ENCODE data around the gene SEC62.

DNA sequence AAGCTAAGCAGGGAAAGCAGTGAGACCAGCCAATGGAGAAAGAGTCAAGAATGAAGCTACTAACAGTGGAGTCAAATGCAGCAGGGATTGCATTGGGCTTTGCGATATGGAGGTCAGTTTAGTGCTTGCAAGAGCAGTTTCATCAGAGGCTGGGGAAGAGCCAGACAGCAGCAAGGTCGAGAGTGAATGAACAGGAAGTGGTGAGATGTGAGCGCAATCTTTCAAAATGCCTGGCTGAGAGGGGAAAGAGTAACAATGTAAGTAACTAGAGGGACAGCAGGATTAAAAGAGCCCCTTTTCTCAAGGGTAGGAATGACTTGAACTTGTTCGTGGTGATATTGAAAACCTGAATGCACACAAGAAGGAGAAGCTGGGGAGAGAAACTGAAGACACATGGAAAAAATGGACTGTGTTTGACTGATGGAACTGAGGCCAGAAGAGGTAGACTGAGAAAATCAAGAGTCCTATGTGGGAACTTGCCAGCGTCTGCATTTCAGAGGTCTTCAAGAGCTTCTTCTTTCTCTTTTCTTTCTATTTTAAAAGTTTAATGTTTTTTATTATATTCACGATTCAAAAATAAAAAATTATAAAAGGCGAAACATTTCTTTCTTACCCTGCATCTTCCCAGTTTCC, 40.5 kb downstream of the SEC62 start:
- TF ChIP-seq, protein P1, sequence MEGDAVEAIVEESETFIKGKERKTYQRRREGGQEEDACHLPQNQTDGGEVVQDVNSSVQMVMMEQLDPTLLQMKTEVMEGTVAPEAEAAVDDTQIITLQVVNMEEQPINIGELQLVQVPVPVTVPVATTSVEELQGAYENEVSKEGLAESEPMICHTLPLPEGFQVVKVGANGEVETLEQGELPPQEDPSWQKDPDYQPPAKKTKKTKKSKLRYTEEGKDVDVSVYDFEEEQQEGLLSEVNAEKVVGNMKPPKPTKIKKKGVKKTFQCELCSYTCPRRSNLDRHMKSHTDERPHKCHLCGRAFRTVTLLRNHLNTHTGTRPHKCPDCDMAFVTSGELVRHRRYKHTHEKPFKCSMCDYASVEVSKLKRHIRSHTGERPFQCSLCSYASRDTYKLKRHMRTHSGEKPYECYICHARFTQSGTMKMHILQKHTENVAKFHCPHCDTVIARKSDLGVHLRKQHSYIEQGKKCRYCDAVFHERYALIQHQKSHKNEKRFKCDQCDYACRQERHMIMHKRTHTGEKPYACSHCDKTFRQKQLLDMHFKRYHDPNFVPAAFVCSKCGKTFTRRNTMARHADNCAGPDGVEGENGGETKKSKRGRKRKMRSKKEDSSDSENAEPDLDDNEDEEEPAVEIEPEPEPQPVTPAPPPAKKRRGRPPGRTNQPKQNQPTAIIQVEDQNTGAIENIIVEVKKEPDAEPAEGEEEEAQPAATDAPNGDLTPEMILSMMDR (conservative IDR thresholded peaks at IDR 0.05; ENCODE audit: low read depth, low read length): no peak
- TF ChIP-seq RAD21 (IDR thresholded peaks at IDR 0.05; ENCODE audit: low read length) (no peak), POLR2A (IDR thresholded peaks at IDR 0.05; ENCODE audit: low read depth, low read length) (no peak), SMC3 (IDR thresholded peaks at IDR 0.05; ENCODE audit: low read depth, low read length) (no peak), CEBPB (IDR thresholded peaks at IDR 0.05; ENCODE audit: low read depth, low read length) (peak; percentile 71), RFX5 (IDR thresholded peaks at IDR 0.05; ENCODE audit: low read depth, low read length) (no peak), BHLHE40 (IDR thresholded peaks at IDR 0.05; ENCODE audit: low read depth, low read length) (no peak)
